Stimulated activated CD4-positive, alpha-beta T cell treated with anti-CD3 and anti-CD28 coated beads, Interleukin-1b, Interleukin-23, amount 100 ng/mL, for 1 hour (primary cell): Measurements from ENCODE around the gene ZFHX2.

ENCODE experiments used
- DNase-seq, 2 donors: peaks; one replicate each; pipeline ENCODE4 v3.0.0-alpha.2; 2020; ENCODE audit warnings: low read depth in 2 of 2

Gene ZFHX2

GRCh38 chr14:23559926-23560520 lies 8.5 kb upstream of the ZFHX2 start:
- DNase-seq: no peak

DNA sequence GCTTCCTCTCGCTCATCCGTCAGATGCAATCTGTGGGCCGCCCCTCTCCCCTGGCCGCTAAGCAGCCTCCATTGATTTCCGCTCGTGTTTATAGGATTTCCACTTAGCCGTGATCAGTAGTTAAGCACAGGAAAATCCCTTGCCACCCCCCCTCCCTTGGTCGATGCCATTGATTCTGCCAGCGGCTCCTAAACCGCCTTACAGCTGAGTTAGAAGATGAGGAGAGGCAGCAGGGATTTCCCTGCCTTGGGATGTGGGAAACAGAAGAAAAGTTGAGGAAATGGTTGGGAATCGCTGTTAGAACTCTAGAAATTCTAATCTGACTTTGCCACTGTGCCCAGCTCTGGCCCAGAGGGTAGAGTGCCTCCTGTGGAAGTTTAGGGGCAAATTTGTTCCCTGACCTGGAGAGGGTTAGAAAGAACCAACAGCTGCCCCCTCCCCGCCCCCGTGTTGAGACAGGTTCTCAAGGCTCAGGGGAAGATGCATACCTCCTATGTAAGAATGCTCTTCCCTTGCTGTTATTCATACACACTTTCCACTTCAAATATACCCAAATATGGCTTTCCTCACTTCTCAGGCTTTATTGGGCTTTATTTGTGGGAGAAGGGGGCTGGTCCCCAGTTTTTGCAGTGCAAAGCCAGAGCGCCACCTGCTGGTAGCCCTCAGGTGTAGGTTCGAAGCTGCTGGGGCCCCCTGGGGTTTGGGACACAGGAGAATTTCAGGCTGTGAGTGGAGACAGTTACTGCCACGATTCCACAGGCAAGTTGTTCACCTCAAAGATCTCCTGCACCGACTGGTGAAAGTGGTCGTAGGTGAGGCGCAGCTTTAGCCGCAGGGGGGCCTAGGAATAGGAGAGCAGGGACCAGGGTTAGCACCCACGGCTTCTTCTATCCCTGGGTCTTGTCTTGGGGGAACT lies 7.7 kb upstream of the ZFHX2 start:
- DNase-seq: peak; percentile 28 to 50

GRCh38 chr14:23558346-23559009 lies 6.9 kb upstream of the ZFHX2 start:
- DNase-seq: no peak

DNA sequence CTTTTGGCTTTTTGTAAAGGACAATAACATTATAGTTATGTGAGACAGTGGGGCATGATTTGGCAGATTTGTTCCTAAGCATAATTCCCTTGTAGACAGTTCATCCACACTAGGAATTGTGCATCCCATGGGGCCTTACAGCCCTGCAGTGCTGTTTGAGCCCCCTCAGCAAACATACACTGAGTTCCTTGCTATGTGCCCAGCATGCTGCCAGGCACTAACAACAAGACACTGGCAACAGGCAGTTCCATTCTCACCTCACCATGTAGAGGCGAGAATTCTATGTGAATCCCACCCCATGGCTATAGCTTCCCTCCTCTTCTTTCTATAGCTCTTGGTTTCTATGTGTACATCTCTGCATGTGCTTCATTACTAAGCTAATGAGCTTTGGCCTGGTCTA lies 6.4 kb upstream of the ZFHX2 start:
- DNase-seq: no peak

DNA sequence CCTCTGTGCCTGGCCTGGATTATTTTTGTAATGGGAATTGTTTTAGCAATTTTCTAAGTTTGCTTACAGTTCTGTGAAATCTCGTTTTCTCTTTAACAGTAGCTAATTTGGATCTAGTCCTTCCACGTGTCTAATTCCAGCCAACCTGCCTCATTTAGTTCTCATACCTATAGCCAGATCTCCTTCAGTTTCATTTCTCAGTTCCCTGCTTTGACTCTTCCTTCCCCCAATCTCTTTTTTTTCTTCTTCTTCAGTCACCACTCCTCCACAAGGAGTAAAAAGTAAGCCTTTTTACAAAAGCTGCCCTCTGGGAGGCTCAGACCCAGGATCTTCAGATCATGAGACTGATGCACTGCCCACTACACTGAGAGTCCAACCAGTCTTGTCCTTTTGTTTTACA lies 6.0 kb upstream of the ZFHX2 start:
- no peak for DNase-seq

DNA sequence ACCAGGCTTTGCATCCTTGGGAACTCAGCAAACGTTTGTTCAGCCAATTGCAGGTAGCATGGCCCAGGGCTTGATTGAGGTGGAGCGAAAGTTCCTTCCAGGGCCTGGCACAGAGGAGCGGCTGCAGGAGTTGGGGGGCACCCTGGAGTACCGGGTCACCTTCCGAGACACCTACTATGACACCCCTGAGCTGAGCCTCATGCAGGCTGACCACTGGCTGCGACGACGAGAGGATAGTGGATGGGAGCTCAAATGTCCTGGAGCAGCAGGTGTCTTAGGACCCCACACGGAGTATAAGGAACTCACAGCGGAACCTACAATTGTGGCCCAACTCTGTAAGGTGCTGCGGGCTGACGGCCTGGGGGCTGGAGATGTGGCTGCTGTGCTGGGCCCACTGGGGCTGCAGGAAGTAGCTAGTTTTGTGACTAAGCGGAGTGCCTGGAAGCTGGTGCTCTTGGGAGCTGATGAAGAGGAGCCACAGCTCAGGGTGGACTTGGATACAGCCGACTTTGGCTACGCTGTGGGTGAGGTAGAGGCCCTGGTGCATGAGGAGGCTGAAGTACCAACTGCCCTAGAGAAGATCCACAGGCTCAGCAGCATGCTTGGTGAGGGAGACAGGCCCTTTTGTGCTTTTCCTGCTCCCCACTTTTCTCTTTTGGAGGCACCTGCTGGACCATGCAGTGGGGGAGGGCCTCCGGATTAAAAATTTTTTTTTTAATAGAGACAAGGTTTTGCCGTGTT lies 5.3 kb upstream of the ZFHX2 start:
- no peak for DNase-seq

GRCh38 chr14:23555882-23556699 lies 4.5 kb upstream of the ZFHX2 start, which contains the start of gene THTPA:
TSS of gene THTPA (plus strand) at chr14:23556271. CDS start at chr14:23556758, 487 bp downstream.
- peak; percentile 79 for DNase-seq

- no peak for DNase-seq
Measured at GRCh38 chr14:23555533-23555881, 3.9 kb upstream of the ZFHX2 start.

GRCh38 chr14:23550812-23551265 lies 726 bp downstream of the ZFHX2 start:
- DNase-seq: no peak

DNA sequence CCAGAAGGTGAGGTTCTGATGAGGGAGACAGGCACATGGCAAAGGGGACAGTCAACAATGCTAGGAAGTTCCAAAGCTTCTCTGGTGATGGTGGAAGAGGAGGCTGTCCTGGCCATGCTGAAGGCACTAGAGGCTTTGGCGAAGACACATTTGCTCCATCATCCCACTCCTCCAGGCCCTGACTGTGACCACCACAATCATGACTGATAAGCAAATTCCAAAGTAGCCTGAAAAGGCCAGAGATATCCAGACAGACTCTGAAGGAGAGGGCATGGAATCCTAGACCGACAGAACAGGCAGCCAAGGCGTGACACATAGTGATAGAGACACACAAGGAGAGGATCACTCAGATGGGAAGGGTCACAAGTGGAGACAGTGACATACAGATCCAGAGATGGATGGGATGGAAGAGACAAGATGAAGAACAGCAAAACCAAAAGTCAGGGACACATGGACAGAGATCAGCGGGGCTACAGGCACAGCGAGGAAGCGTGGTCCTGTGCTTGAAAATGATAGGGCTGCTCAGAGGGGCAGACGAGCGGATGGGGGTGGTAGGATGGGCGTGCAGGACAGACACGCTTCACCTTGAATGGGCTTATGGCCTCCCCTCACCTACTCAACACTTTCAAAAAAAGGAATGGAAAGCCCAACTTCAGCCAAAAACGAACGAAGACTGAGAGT lies 1.3 kb downstream of the ZFHX2 start:
- no peak for DNase-seq

DNA sequence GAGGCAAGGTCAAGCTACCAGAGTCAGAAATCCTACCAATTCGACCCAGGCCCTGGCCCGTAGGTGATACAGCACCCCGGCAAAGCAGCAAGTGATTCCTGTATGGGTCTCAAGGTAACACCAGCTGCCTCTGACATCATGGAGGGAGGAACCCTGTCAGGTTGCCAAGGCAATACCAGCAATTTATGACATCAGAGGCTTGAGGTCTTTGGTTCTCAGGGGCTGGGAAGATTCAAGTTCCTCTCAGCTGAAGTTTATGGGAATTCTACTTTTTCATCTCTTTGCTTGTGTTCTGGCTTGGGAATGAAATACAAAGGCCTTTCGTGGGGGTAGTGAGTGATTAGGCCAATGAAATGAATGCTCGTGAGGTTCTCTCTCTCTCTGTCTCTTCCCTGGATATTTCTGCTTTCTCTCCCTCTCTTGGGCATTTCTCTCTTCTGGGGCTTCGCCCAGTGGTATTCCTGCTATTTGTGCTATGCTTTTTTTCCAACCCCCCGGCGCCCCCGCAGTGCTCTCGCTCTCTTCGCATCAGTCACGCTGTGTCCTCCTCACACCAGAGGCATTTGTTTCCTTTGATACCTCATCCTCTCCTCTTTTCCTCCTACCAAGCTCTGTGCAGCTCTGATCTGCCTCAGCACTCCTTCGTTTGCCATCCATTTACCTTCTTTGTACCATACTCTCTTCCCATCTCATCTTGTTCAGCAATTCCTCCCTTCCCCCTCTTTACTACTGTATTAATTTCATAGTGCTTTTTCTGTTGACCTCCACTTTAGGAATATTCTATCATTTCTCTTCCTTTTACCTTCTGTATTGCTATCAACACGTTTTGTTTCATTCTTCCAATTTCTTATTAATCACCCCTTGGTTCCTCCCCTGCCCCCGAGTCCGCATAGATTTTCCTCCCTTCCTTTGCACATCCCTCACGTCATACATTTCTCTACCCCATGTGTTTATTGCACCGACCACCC lies 2.9 kb downstream of the ZFHX2 start:
- DNase-seq: no peak

- no peak for DNase-seq
Measured at GRCh38 chr14:23547924-23548323, 3.6 kb downstream of the ZFHX2 start.

DNA sequence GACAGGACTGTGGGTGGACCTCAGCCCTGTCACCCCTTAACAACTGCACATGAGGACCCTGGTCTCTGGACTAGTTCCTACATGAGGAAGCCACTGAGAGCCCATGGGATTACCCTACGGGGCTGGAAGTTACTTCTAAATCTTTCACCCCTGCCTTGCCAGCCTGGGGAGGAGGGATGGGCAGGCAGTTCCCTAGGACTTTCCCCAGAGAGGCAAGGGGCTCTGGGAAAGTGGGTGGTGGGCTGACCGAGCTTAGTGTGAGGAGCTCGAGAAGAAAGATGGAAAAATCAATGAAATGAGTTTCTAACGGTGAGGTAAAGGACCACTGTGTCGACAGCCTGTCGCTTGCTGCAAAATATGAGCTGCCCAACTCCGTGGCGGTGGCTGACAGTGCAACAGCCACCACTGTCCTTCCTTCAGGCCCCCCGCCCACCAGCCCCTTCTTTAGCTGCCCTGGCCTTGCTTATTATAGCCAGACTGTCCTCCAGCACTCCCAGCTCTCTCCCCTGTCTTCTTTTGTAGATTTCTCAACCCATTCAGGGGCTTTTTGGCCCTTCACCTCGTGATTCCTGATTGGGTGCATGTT lies 5.0 kb downstream of the ZFHX2 start:
- no peak for DNase-seq

DNA sequence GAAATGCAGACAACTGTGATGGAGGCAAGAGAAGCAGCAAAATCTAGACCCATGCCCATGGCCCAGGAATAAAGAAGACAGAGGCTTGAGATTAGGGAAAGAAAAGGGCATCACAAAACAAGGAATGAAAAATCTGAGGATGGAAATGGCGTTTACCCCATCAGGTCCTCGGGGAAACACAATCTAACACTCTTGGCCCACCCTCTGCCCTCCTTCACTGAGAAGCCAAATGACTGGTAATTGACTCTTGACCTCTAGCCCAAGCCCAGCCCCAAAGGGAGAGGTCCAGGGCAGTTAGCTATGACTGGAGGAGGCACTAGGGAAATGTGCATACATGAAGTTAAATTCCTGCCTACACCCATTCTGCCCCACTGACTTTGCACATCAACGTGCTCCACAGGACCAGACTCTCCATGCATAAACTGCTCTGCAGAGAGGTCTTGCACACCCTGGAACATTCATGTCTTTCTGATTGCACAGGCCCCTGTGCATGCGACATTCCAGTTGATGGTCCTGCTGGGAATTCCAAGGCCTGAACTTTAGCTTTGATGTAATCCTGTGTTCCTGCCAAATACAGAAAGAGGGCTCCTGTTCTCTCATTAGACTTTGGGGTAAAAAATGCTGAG lies 5.7 kb downstream of the ZFHX2 start:
- no peak for DNase-seq

GRCh38 chr14:23544511-23545447 lies 6.8 kb downstream of the ZFHX2 start:
- DNase-seq: no peak

DNA sequence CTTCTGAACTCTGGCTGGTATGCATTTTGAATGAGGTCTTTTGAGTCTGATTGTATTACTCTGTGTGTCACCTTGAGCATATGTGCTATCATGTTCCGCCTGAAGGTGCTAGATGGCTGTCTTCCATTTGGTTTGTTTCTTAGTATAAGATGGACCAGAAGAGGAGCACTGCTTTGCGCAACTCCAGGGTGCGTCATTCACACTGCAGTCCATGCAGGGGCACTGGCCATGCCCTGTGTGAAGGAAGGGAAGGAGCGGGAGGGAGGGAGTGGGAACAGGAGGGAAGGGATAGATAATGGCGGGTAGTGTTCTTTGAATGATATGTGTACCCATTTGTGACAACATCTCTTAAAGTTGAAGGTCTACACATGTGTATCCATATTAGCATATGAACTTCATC lies 8.2 kb downstream of the ZFHX2 start:
- no peak for DNase-seq

GRCh38 chr14:23542261-23542660 lies 9.3 kb downstream of the ZFHX2 start:
- no peak for DNase-seq

DNA sequence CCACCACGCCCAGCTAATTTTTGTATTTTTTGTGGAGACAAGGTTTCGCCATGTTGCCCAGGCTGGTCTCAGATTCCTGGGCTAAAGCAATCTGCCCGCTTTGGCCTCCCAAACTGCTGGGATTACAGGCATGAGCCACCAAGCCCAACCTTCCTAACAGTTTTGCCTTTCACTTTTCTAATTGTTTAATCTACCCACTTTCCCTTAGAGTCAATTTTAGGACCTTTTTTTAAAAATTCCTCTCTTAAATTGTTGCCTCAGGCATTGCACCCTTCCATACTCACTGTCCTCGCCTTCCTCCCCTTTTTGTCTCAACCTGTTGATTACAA lies 11.5 kb downstream of the ZFHX2 start:
- DNase-seq: no peak
